Fibroblast of the aortic adventitia (primary cell): Measurements from ENCODE around the gene KLHL3. TPM values are rescaled to one million over a fixed set of nuclear protein-coding genes. Genes with fewer than 3 reads are reported as not detected.

Experiments
- DNase-seq: peaks from one replicate; pipeline ENCODE4 v3.0.0-alpha.2; 2010; ENCODE audit warnings: low read depth
- H3K4me3 ChIP-seq: 2 replicates; pipeline ENCODE4 v1.5.1; 2011; ENCODE audit warnings: low read depth, mild to moderate bottlenecking, control low read depth, low read length, moderate library complexity
- CTCF ChIP-seq: IDR thresholded peaks from 2 replicates; pipeline ENCODE4 v1.5.1; 2011; ENCODE audit warnings: mild to moderate bottlenecking, low read length, control low read depth, inconsistent platforms; ENCODE audit not compliant: insufficient read depth
- total RNA-seq: library from RNA; depleted of rRNA; stranded (reverse); fragments of >200 nt; gene quantifications from 2 replicates; pipeline ENCODE4 v1.2.3, GENCODE V29; 2012; ENCODE audit warnings: low replicate concordance

KLHL3 gene
- total RNA-seq, 1 donor, result 1.3 TPM

GRCh38 chr5:137693307-137693950 is 42.5 kb downstream of the KLHL3 start:
- no peak for DNase-seq
- TF ChIP-seq CTCF, result no peak

GRCh38 chr5:137689306-137689705 is 46.6 kb downstream of the KLHL3 start:
- H3K4me3 ChIP-seq, result no peak overlapping the region
- no peak for TF ChIP-seq CTCF
- no peak for DNase-seq

More at GRCh38 chr5:137693307-137693950, 42.5 kb downstream of the KLHL3 start:
- H3K4me3 ChIP-seq, result no peak overlapping the region

- H3K4me3 ChIP-seq, result no peak overlapping the region
- no peak for TF ChIP-seq CTCF
- no peak for DNase-seq
Observed at GRCh38 chr5:137688210-137688840, 47.6 kb downstream of the KLHL3 start.

GRCh38 chr5:137684761-137685160 is 51.1 kb downstream of the KLHL3 start:
- H3K4me3 ChIP-seq, result no peak overlapping the region

GRCh38 chr5:137681191-137681590 is 54.7 kb downstream of the KLHL3 start:
- no peak for TF ChIP-seq CTCF
- no peak for DNase-seq

More at GRCh38 chr5:137684761-137685160, 51.1 kb downstream of the KLHL3 start:
- no peak for TF ChIP-seq CTCF
- no peak for DNase-seq

GRCh38 chr5:137679910-137680309 is 56.0 kb downstream of the KLHL3 start:
- H3K4me3 ChIP-seq, result no peak overlapping the region
- TF ChIP-seq CTCF, result no peak
- DNase-seq, result no peak

More at GRCh38 chr5:137681191-137681590, 54.7 kb downstream of the KLHL3 start:
- no peak overlapping the region for H3K4me3 ChIP-seq

GRCh38 chr5:137679195-137679594 is 56.7 kb downstream of the KLHL3 start:
- no peak for TF ChIP-seq CTCF
- H3K4me3 ChIP-seq, result no peak overlapping the region
- no peak for DNase-seq
